Spleen (tissue), 7 donors: ENCODE measurements around the gene HELZ2.

Experiments
- POLR2A ChIP-seq, 3 donors: fragments of 450-650 bp; IDR thresholded peaks; one replicate each; pipeline ENCODE4 v1.5.1; 2017; ENCODE audit warnings: antibody characterized with exemption in 3 of 3, mild to moderate bottlenecking in 1 of 3
- TF ChIP-seq, protein P1 (sequence below), 11 experiments: fragments of 200-600 bp in 7 of 11; fragments of 450-650 bp in 4 of 11; sonication (generic) in 4 of 11; IDR thresholded peaks in 8 of 11; conservative IDR thresholded peaks in 3 of 11; 1 replicate in 7 of 11; 2 replicates in 4 of 11; pipeline versions ENCODE4 v1.4.0 to v1.8.0; 2016 to 2021; ENCODE audit warnings: antibody characterized with exemption in 11 of 11, inconsistent platforms in 4 of 11, mild to moderate bottlenecking in 1 of 11
- donor health status: DM: no; HTN: no; CAD: no; lungs with moderate emphysema.
- donor health status: DM: no; HTN: no; CAD: no.
- donor health status: DM: no; HTN: no; CAD: no.

DNA sequence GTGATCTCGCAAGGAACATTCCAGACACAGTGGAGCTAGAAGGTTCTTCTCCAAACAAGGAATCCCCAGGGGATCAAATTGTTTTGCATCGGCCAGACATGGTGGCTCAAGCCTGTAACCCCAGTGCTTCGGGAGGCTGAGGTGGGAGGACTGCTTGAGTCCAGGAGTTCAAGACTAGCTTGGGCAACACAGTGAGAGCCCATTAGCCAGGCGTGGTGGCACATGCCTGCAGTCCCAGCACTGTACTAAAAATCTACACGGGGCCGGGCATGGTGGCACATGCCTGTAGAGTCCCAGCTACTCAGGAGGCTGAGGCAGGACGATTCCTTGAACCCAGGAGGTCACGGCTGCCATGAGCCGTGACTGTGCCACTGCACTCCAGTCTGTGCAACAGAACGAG is 37.6 kb upstream of the HELZ2 start:
- TF ChIP-seq, protein P1, sequence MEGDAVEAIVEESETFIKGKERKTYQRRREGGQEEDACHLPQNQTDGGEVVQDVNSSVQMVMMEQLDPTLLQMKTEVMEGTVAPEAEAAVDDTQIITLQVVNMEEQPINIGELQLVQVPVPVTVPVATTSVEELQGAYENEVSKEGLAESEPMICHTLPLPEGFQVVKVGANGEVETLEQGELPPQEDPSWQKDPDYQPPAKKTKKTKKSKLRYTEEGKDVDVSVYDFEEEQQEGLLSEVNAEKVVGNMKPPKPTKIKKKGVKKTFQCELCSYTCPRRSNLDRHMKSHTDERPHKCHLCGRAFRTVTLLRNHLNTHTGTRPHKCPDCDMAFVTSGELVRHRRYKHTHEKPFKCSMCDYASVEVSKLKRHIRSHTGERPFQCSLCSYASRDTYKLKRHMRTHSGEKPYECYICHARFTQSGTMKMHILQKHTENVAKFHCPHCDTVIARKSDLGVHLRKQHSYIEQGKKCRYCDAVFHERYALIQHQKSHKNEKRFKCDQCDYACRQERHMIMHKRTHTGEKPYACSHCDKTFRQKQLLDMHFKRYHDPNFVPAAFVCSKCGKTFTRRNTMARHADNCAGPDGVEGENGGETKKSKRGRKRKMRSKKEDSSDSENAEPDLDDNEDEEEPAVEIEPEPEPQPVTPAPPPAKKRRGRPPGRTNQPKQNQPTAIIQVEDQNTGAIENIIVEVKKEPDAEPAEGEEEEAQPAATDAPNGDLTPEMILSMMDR (IDR thresholded peaks at IDR 0.05 in 8 of 11, conservative IDR thresholded peaks at IDR 0.05 in 3 of 11), result no peak
- no peak for TF ChIP-seq POLR2A (IDR thresholded peaks at IDR 0.05)
